ENCODE results near the gene PIEZO2. TPM values are rescaled to one million over a fixed set of nuclear protein-coding genes. Genes with fewer than 3 reads are reported as not detected.

PIEZO2 gene
- total and polyA plus RNA-seq, 2 experiments from 2014 or later: 24.5 to 70.8 TPM

DNA sequence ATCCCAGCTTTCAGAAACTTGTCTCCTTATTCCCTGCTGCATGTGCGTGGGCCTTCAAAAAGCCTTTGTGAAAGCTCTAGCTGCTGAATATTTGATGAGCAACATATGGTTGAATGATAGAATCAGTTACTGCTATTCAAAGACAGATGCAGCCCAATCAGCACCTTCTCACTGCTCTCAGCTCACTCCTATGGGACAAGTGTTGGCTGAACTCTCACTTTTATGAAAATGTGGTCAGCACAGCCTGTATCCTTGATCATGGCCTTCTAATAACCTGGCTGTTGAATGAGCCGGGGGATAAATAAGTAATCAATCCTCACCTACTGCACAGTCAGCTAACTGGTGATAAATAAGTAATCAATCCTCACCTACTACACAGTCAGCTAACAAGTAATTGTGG lies 103.2 kb downstream of the PIEZO2 start:
- Histone ChIP-seq H3K4me1 (ENCODE audit: insufficient read depth) (peaks cover 8% of the 10 kb centered on the region), H3K9me2 (replicated peaks; ENCODE audit: insufficient read depth) (no peaks in the 10 kb centered on the region), H2AFZ (no peak overlapping the region), H4K20me1 (ENCODE audit: insufficient read depth, poor library complexity, severe bottlenecking) (no peaks in the 10 kb centered on the region), H3K9me3 (ENCODE audit: low read depth) (no peaks in the 10 kb centered on the region), H3K27ac (no peak overlapping the region), H3K4me3 (no peak overlapping the region), H3K36me3 (replicated peaks; ENCODE audit: insufficient read depth, low read depth) (no peaks in the 10 kb centered on the region), H3K4me2 (no peak overlapping the region), H3K79me2 (no peaks in the 10 kb centered on the region), H3K27me3 (no peaks in the 10 kb centered on the region)
- WGBS (ENCODE audit: low lambda C conversion rate, missing lambda C conversion rate): 98% methylated on average over 2 of the region's 2 CpGs
- TF ChIP-seq, protein P1, sequence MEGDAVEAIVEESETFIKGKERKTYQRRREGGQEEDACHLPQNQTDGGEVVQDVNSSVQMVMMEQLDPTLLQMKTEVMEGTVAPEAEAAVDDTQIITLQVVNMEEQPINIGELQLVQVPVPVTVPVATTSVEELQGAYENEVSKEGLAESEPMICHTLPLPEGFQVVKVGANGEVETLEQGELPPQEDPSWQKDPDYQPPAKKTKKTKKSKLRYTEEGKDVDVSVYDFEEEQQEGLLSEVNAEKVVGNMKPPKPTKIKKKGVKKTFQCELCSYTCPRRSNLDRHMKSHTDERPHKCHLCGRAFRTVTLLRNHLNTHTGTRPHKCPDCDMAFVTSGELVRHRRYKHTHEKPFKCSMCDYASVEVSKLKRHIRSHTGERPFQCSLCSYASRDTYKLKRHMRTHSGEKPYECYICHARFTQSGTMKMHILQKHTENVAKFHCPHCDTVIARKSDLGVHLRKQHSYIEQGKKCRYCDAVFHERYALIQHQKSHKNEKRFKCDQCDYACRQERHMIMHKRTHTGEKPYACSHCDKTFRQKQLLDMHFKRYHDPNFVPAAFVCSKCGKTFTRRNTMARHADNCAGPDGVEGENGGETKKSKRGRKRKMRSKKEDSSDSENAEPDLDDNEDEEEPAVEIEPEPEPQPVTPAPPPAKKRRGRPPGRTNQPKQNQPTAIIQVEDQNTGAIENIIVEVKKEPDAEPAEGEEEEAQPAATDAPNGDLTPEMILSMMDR (IDR thresholded peaks at IDR 0.05; ENCODE audit: poor library complexity): no peak
- TF ChIP-seq EZH2phosphoT487 (IDR thresholded peaks at IDR 0.05; ENCODE audit: low read depth, severe bottlenecking, unreplicated experiment) (no peak), EZH2 (IDR thresholded peaks at IDR 0.05; ENCODE audit: borderline replicate concordance) (no peak)
- DNase-seq (ENCODE audit: low spot score): no peak

DNA sequence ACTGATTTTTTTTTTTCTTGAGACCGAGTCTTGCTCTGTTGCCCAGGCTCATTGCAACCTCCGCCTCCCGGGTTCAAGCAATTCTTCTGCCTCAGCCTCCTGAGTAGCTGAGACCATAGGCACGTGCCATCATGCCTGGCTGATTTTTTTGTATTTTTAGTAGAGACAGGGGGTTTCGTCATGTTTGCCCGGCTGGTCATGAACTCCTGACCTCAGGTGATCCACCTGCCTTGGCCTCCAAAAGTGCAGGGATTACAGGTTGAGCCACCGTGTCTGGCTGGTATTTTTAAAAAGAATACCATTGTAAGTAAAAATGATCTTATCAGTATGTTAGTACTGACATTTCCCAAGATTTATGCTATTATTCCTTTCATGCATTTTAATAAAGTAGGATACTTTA lies 105.7 kb downstream of the PIEZO2 start:
- TF ChIP-seq EZH2 (IDR thresholded peaks at IDR 0.05; ENCODE audit: borderline replicate concordance) (no peak), EZH2phosphoT487 (IDR thresholded peaks at IDR 0.05; ENCODE audit: low read depth, severe bottlenecking, unreplicated experiment) (no peak)
- TF ChIP-seq, protein P1 (IDR thresholded peaks at IDR 0.05; ENCODE audit: poor library complexity): no peak
- WGBS (ENCODE audit: low lambda C conversion rate, missing lambda C conversion rate): 79% methylated on average over 7 of the region's 7 CpGs
- Histone ChIP-seq H3K36me3 (replicated peaks; ENCODE audit: insufficient read depth, low read depth) (no peaks in the 10 kb centered on the region), H3K9me3 (ENCODE audit: low read depth) (no peaks in the 10 kb centered on the region), H3K4me1 (ENCODE audit: insufficient read depth) (no peaks in the 10 kb centered on the region), H2AFZ (no peak overlapping the region), H3K4me3 (no peak overlapping the region), H3K9me2 (replicated peaks; ENCODE audit: insufficient read depth) (no peaks in the 10 kb centered on the region), H3K27me3 (no peaks in the 10 kb centered on the region), H4K20me1 (ENCODE audit: insufficient read depth, poor library complexity, severe bottlenecking) (no peaks in the 10 kb centered on the region), H3K27ac (no peak overlapping the region), H3K79me2 (peaks cover 3% of the 10 kb centered on the region), H3K4me2 (no peak overlapping the region)
- no peak for DNase-seq (ENCODE audit: low spot score)

DNA sequence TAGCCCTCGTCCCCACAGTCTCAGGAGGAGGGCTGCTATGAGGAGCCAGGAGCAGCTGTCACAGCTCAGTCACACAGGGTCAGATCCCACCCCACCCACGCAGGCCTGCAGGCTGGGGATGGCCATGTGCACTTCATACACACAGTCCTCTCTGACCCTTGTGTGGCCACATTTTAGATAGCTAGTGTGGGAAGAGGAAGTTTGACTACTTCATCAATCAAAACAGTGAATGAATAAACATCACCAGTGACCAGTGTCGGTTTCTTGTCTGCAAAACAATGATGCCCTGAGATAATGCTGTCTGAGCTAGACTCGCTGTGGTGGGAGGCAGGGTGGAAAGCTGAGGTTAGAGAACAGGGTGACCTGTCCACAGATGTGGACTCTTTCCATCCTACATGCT lies 107.1 kb downstream of the PIEZO2 start:
- Histone ChIP-seq H2AFZ (no peak overlapping the region), H3K27ac (no peak overlapping the region), H3K27me3 (no peaks in the 10 kb centered on the region), H3K36me3 (replicated peaks; ENCODE audit: insufficient read depth, low read depth) (no peaks in the 10 kb centered on the region), H3K4me3 (no peak overlapping the region), H3K9me3 (ENCODE audit: low read depth) (no peaks in the 10 kb centered on the region), H3K4me1 (ENCODE audit: insufficient read depth) (peaks cover 12% of the 10 kb centered on the region), H4K20me1 (ENCODE audit: insufficient read depth, poor library complexity, severe bottlenecking) (no peaks in the 10 kb centered on the region), H3K79me2 (peaks cover 3% of the 10 kb centered on the region), H3K4me2 (no peak overlapping the region), H3K9me2 (replicated peaks; ENCODE audit: insufficient read depth) (no peaks in the 10 kb centered on the region)
- DNase-seq (ENCODE audit: low spot score): no peak
- TF ChIP-seq, protein P1 (IDR thresholded peaks at IDR 0.05; ENCODE audit: poor library complexity): no peak
- TF ChIP-seq EZH2phosphoT487 (IDR thresholded peaks at IDR 0.05; ENCODE audit: low read depth, severe bottlenecking, unreplicated experiment) (no peak), EZH2 (IDR thresholded peaks at IDR 0.05; ENCODE audit: borderline replicate concordance) (no peak)
- WGBS (ENCODE audit: low lambda C conversion rate, missing lambda C conversion rate): 71% methylated on average over 4 of the region's 4 CpGs

All from hepatocyte (in vitro differentiated cells).